GM12878 (cell line): ENCODE measurements around the gene ANKAR. TPM values are rescaled to one million over a fixed set of nuclear protein-coding genes. Genes with fewer than 3 reads are reported as not detected.

Experiments
- CBFB ChIP-seq: IDR thresholded peaks from 2 replicates; pipeline ENCODE4 v1.6.1; 2016; ENCODE audit warnings: antibody characterized with exemption, low read depth
- CREM ChIP-seq: IDR thresholded peaks from 2 replicates; pipeline ENCODE4 v1.6.1; 2014; ENCODE audit warnings: antibody characterized with exemption, low read depth
- DPF2 ChIP-seq: fragments of 450-650 bp; IDR thresholded peaks from 2 replicates; pipeline ENCODE4 v1.6.1; 2017; ENCODE audit warnings: mild to moderate bottlenecking
- EGR1 ChIP-seq, 2 experiments: IDR thresholded peaks; 1 replicate in 1 of 2; 2 replicates in 1 of 2; pipeline ENCODE4 v1.6.1; 2011 to 2012; ENCODE audit warnings: low read depth in 2 of 2, low read length in 2 of 2, borderline replicate concordance in 1 of 2, mild to moderate bottlenecking in 1 of 2, moderate library complexity in 1 of 2
- HDAC2 ChIP-seq: fragments of 200-600 bp; sonication (generic); IDR thresholded peaks from 2 replicates; pipeline ENCODE4 v1.6.1; 2017
- KAT2A ChIP-seq: conservative IDR thresholded peaks from 2 replicates; pipeline ENCODE4 v1.6.1; 2011; ENCODE audit warnings: low read depth, low read length; ENCODE audit not compliant: control insufficient read depth
- MYB ChIP-seq: fragments of 150-350 bp; IDR thresholded peaks from 2 replicates; pipeline ENCODE4 v1.6.1; 2014; ENCODE audit warnings: mild to moderate bottlenecking, low read depth, low read length, borderline replicate concordance
- NR2C2 ChIP-seq: IDR thresholded peaks from 2 replicates; pipeline ENCODE4 v1.6.1; 2011; ENCODE audit warnings: borderline replicate concordance, low read depth; ENCODE audit not compliant: control insufficient read depth, insufficient read length
- POLR2A ChIP-seq: IDR thresholded peaks from 2 replicates; pipeline ENCODE4 v1.6.1; 2011; ENCODE audit warnings: low read depth, mild to moderate bottlenecking, low read length
- SMC3 ChIP-seq: IDR thresholded peaks from 2 replicates; pipeline ENCODE4 v1.6.1; 2011; ENCODE audit warnings: low read length, improper control_type of control experiment, borderline replicate concordance
- TAF1 ChIP-seq: IDR thresholded peaks from 2 replicates; pipeline ENCODE4 v1.6.1; 2011; ENCODE audit warnings: mild to moderate bottlenecking, low read depth, low read length, borderline replicate concordance
- TCF7 ChIP-seq: IDR thresholded peaks from 2 replicates; pipeline ENCODE4 v1.6.1; 2014; ENCODE audit warnings: antibody characterized with exemption, borderline replicate concordance
- YY1 ChIP-seq: IDR thresholded peaks from 2 replicates; pipeline ENCODE4 v1.6.1; 2011; ENCODE audit warnings: low read depth, mild to moderate bottlenecking, low read length
- polyA plus RNA-seq, 11 experiments: library from polyadenylated mRNA; depleted of rRNA in 4 of 11; unstranded in 6 of 11; stranded (reverse) in 5 of 11; fragments of >200 nt; fragmentation: Nextera tagmentation in 4 of 11; fragmentation: Illumina TruSeq in 1 of 11; extraction: Ambion mirVana in 4 of 11; extraction: Trizol in 1 of 11; gene quantifications; 1 replicate in 1 of 11; 2 replicates in 10 of 11; pipeline versions ENCODE4 v1.2.1 to v1.2.3, GENCODE V29; 2011 to 2016; ENCODE audit warnings: inconsistent platforms in 2 of 11, missing spikeins in 2 of 11, low read depth in 1 of 11
- total RNA-seq, 4 experiments: library from RNA; depleted of rRNA in 3 of 4; stranded (reverse); fragments of >200 nt in 3 of 4; fragmentation: Illumina TruSeq in 1 of 4; extraction: Trizol in 1 of 4; gene quantifications; 2 replicates each; pipeline versions ENCODE4 v1.2.1 to v1.2.3, GENCODE V29; 2013 to 2021
- TF ChIP-seq, protein P1 (sequence below): IDR thresholded peaks from 2 replicates; pipeline ENCODE4 v1.6.1; 2012; ENCODE audit warnings: low read length, inconsistent platforms
- TF ChIP-seq, protein P2 (sequence below), 3 experiments: IDR thresholded peaks in 2 of 3; conservative IDR thresholded peaks in 1 of 3; 2 replicates each; pipeline ENCODE4 v1.5.1; 2011; ENCODE audit warnings: low read depth in 3 of 3, low read length in 3 of 3, mild to moderate bottlenecking in 3 of 3, control low read depth in 2 of 3, moderate library complexity in 2 of 3, inconsistent platforms in 1 of 3, mixed read lengths in 1 of 3; ENCODE audit not compliant: control insufficient read depth in 2 of 3, insufficient read depth in 1 of 3; ENCODE audit errors: extremely low read depth in 1 of 3
- TF ChIP-seq, protein P3 (sequence below): fragments of 150-350 bp; IDR thresholded peaks from 2 replicates; pipeline ENCODE4 v1.6.1; 2016; ENCODE audit warnings: low read depth, low read length
- TF ChIP-seq, protein P4 (sequence below): fragments of 450-650 bp; conservative IDR thresholded peaks from 2 replicates; pipeline ENCODE4 v1.6.1; 2017; ENCODE audit warnings: mild to moderate bottlenecking, moderate library complexity
- TF ChIP-seq, protein P5 (sequence below): IDR thresholded peaks from 2 replicates; pipeline ENCODE4 v1.6.1; 2011; ENCODE audit warnings: borderline replicate concordance, low read depth, mild to moderate bottlenecking, moderate library complexity, low read length; ENCODE audit not compliant: insufficient read depth, poor library complexity, severe bottlenecking

The ANKAR gene
- total and polyA plus RNA-seq, 10 of the 15 experiments (the other 5 are each of a cell fraction or from before 2014, with no cell fraction given): 1.3 to 4.2 (median 2.7) TPM

DNA sequence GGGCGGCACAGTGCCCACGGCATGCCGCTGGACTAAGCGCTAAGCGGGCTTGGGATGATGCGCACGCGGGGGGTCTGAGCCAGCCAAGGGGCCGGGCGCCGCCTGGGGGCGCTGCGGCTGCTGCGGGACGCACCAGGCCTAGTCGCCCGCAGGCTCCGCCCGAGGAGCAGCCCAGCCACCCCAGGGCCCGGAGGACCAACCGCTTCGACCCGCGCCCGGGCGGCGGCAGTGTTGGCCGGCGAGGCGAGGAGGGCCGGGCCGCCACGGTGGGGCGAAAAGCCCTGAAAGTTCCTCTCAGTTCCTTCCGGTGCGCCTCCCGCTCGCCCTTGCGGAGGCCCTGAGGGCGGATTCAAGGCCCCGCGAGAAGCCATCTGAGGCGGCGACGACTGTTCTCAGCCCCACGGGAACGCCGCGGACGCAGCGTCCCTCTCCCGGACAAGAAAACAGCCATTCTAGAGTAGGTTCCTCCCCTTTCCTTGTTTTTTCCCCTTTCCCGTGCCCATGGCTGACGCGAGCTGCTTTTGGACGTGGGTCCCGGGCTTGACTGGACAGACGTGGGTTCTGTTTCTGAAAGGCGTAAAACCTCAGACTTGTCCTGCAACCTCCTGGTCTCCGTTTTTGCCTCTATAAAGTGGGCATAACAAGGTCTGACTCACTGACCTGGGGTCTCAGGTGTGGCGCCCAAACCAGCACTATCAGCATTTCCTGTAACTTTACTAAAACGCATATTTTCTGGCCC is at the start of gene ANKAR (continued):
- TF ChIP-seq POLR2A: peak; percentile 84
- no peak for TF ChIP-seq KAT2A
- TF ChIP-seq SMC3: peak; percentile 39; the same call in 1 of the 2 replicates
- TF ChIP-seq, protein P1, sequence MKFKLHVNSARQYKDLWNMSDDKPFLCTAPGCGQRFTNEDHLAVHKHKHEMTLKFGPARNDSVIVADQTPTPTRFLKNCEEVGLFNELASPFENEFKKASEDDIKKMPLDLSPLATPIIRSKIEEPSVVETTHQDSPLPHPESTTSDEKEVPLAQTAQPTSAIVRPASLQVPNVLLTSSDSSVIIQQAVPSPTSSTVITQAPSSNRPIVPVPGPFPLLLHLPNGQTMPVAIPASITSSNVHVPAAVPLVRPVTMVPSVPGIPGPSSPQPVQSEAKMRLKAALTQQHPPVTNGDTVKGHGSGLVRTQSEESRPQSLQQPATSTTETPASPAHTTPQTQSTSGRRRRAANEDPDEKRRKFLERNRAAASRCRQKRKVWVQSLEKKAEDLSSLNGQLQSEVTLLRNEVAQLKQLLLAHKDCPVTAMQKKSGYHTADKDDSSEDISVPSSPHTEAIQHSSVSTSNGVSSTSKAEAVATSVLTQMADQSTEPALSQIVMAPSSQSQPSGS: no peak
- 0 out of 2 replicates have a peak, but pooled peaks have one; percentile 11 for TF ChIP-seq CREM
- TF ChIP-seq, protein P2, sequence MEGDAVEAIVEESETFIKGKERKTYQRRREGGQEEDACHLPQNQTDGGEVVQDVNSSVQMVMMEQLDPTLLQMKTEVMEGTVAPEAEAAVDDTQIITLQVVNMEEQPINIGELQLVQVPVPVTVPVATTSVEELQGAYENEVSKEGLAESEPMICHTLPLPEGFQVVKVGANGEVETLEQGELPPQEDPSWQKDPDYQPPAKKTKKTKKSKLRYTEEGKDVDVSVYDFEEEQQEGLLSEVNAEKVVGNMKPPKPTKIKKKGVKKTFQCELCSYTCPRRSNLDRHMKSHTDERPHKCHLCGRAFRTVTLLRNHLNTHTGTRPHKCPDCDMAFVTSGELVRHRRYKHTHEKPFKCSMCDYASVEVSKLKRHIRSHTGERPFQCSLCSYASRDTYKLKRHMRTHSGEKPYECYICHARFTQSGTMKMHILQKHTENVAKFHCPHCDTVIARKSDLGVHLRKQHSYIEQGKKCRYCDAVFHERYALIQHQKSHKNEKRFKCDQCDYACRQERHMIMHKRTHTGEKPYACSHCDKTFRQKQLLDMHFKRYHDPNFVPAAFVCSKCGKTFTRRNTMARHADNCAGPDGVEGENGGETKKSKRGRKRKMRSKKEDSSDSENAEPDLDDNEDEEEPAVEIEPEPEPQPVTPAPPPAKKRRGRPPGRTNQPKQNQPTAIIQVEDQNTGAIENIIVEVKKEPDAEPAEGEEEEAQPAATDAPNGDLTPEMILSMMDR (IDR thresholded peaks at IDR 0.05 in 2 of 3, conservative IDR thresholded peaks at IDR 0.05 in 1 of 3; ENCODE audit: control insufficient read depth in 2 of 3, extremely low read depth in 1 of 3, insufficient read depth in 1 of 3, low read depth in 3 of 3, low read length in 3 of 3): peak; percentile 76 to 80 (median 76); a peak in 5 of 6 replicates
- peak; percentile 33; the same call in 1 of the 2 replicates for TF ChIP-seq CBFB
- TF ChIP-seq, protein P3, sequence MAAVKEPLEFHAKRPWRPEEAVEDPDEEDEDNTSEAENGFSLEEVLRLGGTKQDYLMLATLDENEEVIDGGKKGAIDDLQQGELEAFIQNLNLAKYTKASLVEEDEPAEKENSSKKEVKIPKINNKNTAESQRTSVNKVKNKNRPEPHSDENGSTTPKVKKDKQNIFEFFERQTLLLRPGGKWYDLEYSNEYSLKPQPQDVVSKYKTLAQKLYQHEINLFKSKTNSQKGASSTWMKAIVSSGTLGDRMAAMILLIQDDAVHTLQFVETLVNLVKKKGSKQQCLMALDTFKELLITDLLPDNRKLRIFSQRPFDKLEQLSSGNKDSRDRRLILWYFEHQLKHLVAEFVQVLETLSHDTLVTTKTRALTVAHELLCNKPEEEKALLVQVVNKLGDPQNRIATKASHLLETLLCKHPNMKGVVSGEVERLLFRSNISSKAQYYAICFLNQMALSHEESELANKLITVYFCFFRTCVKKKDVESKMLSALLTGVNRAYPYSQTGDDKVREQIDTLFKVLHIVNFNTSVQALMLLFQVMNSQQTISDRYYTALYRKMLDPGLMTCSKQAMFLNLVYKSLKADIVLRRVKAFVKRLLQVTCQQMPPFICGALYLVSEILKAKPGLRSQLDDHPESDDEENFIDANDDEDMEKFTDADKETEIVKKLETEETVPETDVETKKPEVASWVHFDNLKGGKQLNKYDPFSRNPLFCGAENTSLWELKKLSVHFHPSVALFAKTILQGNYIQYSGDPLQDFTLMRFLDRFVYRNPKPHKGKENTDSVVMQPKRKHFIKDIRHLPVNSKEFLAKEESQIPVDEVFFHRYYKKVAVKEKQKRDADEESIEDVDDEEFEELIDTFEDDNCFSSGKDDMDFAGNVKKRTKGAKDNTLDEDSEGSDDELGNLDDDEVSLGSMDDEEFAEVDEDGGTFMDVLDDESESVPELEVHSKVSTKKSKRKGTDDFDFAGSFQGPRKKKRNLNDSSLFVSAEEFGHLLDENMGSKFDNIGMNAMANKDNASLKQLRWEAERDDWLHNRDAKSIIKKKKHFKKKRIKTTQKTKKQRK: no peak
- TF ChIP-seq EGR1 (IDR thresholded peaks at IDR 0.05; ENCODE audit: borderline replicate concordance in 1 of 2, low read depth in 2 of 2, low read length in 2 of 2): peak; percentile 11 to 17; a peak in 2 of 3 replicates
- TF ChIP-seq YY1: peak; percentile 82
- TF ChIP-seq TCF7: no peak
- TF ChIP-seq HDAC2: no peak
- TF ChIP-seq DPF2: peak; percentile 91
- no peak for TF ChIP-seq NR2C2
- peak; percentile 17; the same call in 1 of the 2 replicates for TF ChIP-seq TAF1
- TF ChIP-seq, protein P4, sequence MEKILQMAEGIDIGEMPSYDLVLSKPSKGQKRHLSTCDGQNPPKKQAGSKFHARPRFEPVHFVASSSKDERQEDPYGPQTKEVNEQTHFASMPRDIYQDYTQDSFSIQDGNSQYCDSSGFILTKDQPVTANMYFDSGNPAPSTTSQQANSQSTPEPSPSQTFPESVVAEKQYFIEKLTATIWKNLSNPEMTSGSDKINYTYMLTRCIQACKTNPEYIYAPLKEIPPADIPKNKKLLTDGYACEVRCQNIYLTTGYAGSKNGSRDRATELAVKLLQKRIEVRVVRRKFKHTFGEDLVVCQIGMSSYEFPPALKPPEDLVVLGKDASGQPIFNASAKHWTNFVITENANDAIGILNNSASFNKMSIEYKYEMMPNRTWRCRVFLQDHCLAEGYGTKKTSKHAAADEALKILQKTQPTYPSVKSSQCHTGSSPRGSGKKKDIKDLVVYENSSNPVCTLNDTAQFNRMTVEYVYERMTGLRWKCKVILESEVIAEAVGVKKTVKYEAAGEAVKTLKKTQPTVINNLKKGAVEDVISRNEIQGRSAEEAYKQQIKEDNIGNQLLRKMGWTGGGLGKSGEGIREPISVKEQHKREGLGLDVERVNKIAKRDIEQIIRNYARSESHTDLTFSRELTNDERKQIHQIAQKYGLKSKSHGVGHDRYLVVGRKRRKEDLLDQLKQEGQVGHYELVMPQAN: peak; percentile 80
- TF ChIP-seq, protein P5, sequence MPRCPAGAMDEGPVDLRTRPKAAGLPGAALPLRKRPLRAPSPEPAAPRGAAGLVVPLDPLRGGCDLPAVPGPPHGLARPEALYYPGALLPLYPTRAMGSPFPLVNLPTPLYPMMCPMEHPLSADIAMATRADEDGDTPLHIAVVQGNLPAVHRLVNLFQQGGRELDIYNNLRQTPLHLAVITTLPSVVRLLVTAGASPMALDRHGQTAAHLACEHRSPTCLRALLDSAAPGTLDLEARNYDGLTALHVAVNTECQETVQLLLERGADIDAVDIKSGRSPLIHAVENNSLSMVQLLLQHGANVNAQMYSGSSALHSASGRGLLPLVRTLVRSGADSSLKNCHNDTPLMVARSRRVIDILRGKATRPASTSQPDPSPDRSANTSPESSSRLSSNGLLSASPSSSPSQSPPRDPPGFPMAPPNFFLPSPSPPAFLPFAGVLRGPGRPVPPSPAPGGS: peak; percentile 17
- no peak for TF ChIP-seq MYB
